Peyer's patch (tissue), 4 donors: ENCODE measurements around the gene EEFSEC. TPM values are rescaled to one million over a fixed set of nuclear protein-coding genes. Genes with fewer than 3 reads are reported as not detected.

Experiments used
- DNase-seq, 3 donors: peaks; one replicate each; pipeline ENCODE4 v3.0.0-alpha.2; 2017 to 2019
- H3K27ac ChIP-seq, 4 donors: fragments of 200-600 bp; sonication (generic); one replicate each; pipeline ENCODE4 v1.5.1; 2016 to 2019
- H3K27me3 ChIP-seq, 2 donors: fragments of 200-600 bp; sonication (generic); one replicate each; pipeline ENCODE4 v1.5.1; 2019
- H3K36me3 ChIP-seq, 3 donors: fragments of 200-600 bp; sonication (generic); one replicate each; pipeline ENCODE4 v1.5.1; 2016 to 2019
- H3K4me1 ChIP-seq, 4 donors: fragments of 200-600 bp; sonication (generic); one replicate each; pipeline ENCODE4 v1.5.1; 2016 to 2019
- H3K4me3 ChIP-seq, 4 donors: fragments of 200-600 bp; sonication (generic); 1 replicate in 3 of 4; 2 replicates in 1 of 4; pipeline ENCODE4 v1.5.1; 2016 to 2019; ENCODE audit warnings: mild to moderate bottlenecking in 1 of 4
- H3K9me3 ChIP-seq, 4 donors: fragments of 200-600 bp; sonication (generic); one replicate each; pipeline ENCODE4 v1.5.1; 2016 to 2019; ENCODE audit warnings: mild to moderate bottlenecking in 1 of 4
- POLR2A ChIP-seq, 2 donors: fragments of 450-650 bp; IDR thresholded peaks; one replicate each; pipeline ENCODE4 v1.5.1; 2017; ENCODE audit warnings: antibody characterized with exemption in 2 of 2, mild to moderate bottlenecking in 2 of 2, moderate library complexity in 2 of 2
- total RNA-seq, 4 donors: library from RNA; depleted of rRNA; stranded (reverse); fragments of >200 nt; gene quantifications; one replicate each; pipeline ENCODE4 v1.1.0, GENCODE V29; 2016
- TF ChIP-seq, protein P1 (sequence below), 6 experiments: fragments of 450-650 bp in 4 of 6; fragments of 200-600 bp in 2 of 6; sonication (generic) in 1 of 6; IDR thresholded peaks; one replicate each; pipeline ENCODE4 v1.5.1; 2017 to 2019; ENCODE audit warnings: antibody characterized with exemption in 6 of 6, mild to moderate bottlenecking in 3 of 6, moderate library complexity in 1 of 6

Gene EEFSEC
- total RNA-seq, 4 donors from 2014 or later = 11.7 to 50.3 (median 19.6) TPM

GRCh38 chr3:128367221-128367620, 213.9 kb downstream of the EEFSEC start:
- no peak for TF ChIP-seq POLR2A (IDR thresholded peaks at IDR 0.05)
- TF ChIP-seq, protein P1, sequence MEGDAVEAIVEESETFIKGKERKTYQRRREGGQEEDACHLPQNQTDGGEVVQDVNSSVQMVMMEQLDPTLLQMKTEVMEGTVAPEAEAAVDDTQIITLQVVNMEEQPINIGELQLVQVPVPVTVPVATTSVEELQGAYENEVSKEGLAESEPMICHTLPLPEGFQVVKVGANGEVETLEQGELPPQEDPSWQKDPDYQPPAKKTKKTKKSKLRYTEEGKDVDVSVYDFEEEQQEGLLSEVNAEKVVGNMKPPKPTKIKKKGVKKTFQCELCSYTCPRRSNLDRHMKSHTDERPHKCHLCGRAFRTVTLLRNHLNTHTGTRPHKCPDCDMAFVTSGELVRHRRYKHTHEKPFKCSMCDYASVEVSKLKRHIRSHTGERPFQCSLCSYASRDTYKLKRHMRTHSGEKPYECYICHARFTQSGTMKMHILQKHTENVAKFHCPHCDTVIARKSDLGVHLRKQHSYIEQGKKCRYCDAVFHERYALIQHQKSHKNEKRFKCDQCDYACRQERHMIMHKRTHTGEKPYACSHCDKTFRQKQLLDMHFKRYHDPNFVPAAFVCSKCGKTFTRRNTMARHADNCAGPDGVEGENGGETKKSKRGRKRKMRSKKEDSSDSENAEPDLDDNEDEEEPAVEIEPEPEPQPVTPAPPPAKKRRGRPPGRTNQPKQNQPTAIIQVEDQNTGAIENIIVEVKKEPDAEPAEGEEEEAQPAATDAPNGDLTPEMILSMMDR (IDR thresholded peaks at IDR 0.05) = no peak
- Histone ChIP-seq H3K4me3 (no peak overlapping the region), H3K9me3 (no peaks in the 10 kb centered on the region), H3K27ac (no peak overlapping the region), H3K4me1 (no peaks in the 10 kb centered on the region), H3K36me3 (no peaks in the 10 kb centered on the region), H3K27me3 (no peaks in the 10 kb centered on the region)
- DNase-seq = no peak

GRCh38 chr3:128367761-128368160, 214.5 kb downstream of the EEFSEC start:
- Histone ChIP-seq H3K27ac (no peak overlapping the region), H3K36me3 (no peaks in the 10 kb centered on the region), H3K4me1 (no peaks in the 10 kb centered on the region)

DNA sequence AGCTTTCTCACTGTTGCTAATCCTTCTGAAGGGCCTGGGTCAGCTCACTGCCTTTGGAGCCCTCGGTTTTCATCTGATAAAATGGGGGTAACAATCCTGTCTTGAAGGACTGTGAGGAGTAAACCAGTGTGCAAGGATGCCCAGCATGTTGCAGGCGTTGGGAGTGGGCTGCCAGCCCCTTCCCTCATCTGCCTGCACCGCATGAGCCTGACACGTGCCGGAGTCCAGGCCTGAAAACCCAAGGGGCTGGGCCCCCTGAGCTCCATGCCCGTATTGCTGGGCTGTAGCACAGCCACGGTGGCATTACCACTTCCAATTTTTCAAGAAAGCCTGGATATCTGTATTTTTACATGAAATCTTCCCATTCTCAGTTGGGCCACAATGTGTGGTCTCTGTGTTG, 215.3 kb downstream of the EEFSEC start:
- Histone ChIP-seq H3K27me3 (no peaks in the 10 kb centered on the region), H3K9me3 (no peaks in the 10 kb centered on the region), H3K27ac (no peak overlapping the region), H3K36me3 (no peaks in the 10 kb centered on the region), H3K4me1 (no peaks in the 10 kb centered on the region), H3K4me3 (no peak overlapping the region)
- DNase-seq = no peak
- TF ChIP-seq POLR2A (IDR thresholded peaks at IDR 0.05) = no peak
- TF ChIP-seq, protein P1 (IDR thresholded peaks at IDR 0.05) = no peak

More at GRCh38 chr3:128367761-128368160, 214.5 kb downstream of the EEFSEC start:
- TF ChIP-seq, protein P1 (IDR thresholded peaks at IDR 0.05) = no peak
- no peak for TF ChIP-seq POLR2A (IDR thresholded peaks at IDR 0.05)
- DNase-seq = no peak
- H3K9me3 ChIP-seq = no peaks in the 10 kb centered on the region
- no peaks in the 10 kb centered on the region for H3K27me3 ChIP-seq
- H3K4me3 ChIP-seq = no peak overlapping the region

DNA sequence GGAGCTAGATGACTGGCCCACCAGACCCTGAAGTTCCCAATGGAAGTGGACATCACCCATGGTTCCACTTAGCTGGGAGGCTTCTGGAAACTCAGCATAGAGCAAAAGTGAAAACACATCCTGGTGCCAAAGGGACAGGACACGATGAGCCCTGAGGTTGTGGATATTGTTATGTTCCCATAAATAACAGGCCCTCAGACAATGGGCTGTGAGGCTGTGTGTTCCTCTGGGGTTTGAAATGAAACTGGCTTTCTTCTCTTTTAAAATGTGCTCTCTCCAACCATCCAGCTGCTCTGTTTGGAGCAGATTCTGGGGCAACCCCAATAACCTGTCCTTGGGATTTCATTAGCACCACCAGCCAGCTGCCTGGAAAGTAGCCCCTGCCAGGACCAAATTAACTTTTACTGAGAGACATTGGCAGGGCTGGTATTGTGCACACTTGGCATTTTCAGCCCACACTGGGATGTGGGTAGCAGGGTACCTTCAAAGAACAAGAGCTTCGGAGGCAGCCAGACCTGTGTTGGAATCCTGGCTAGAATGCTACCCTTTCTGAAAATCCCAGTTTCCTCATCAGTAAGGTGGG, 215.9 kb downstream of the EEFSEC start:
- H3K4me3 ChIP-seq = no peak overlapping the region
- no peak for TF ChIP-seq POLR2A (IDR thresholded peaks at IDR 0.05)
- TF ChIP-seq, protein P1 (IDR thresholded peaks at IDR 0.05) = no peak
- no peaks in the 10 kb centered on the region for H3K4me1 ChIP-seq
- H3K9me3 ChIP-seq = no peaks in the 10 kb centered on the region
- no peaks in the 10 kb centered on the region for H3K27me3 ChIP-seq
- no peak for DNase-seq
- no peaks in the 10 kb centered on the region for H3K36me3 ChIP-seq
- no peak overlapping the region for H3K27ac ChIP-seq

- Histone ChIP-seq H3K9me3 (no peaks in the 10 kb centered on the region), H3K4me1 (no peaks in the 10 kb centered on the region), H3K27me3 (no peaks in the 10 kb centered on the region), H3K36me3 (no peaks in the 10 kb centered on the region), H3K4me3 (no peak overlapping the region), H3K27ac (no peak overlapping the region)
- peak in 1 of 3 donors; percentile 20 for DNase-seq
- no peak for TF ChIP-seq POLR2A (IDR thresholded peaks at IDR 0.05)
- TF ChIP-seq, protein P1 (IDR thresholded peaks at IDR 0.05) = no peak
Measured at GRCh38 chr3:128369881-128370642, 216.8 kb downstream of the EEFSEC start.
